Vagina (tissue), 2 donors: Measurements from ENCODE around the gene RPTOR. TPM values are rescaled to one million over a fixed set of nuclear protein-coding genes. Genes with fewer than 3 reads are reported as not detected.

ENCODE experiments used
- DNase-seq, 2 donors: peaks; one replicate each; pipeline ENCODE4 v3.0.0-alpha.2; 2017; ENCODE audit errors: extremely low spot score in 2 of 2
- H3K27ac ChIP-seq: fragments of 200-600 bp; sonication (generic); one replicate; pipeline ENCODE4 v1.5.1; 2019
- H3K27me3 ChIP-seq: fragments of 200-600 bp; sonication (generic); one replicate; pipeline ENCODE4 v1.5.1; 2019
- H3K36me3 ChIP-seq, 2 donors: fragments of 200-600 bp; sonication (generic); one replicate each; pipeline ENCODE4 v1.5.1; 2017 to 2019
- H3K4me1 ChIP-seq: fragments of 200-600 bp; sonication (generic); one replicate; pipeline ENCODE4 v1.5.1; 2019
- H3K4me3 ChIP-seq, 2 donors: fragments of 200-600 bp; sonication (generic); 1 replicate in 1 of 2; 2 replicates in 1 of 2; pipeline ENCODE4 v1.5.1; 2016 to 2019
- H3K9me3 ChIP-seq: fragments of 200-600 bp; sonication (generic); one replicate; pipeline ENCODE4 v1.5.1; 2019
- CTCF ChIP-seq, 3 experiments: fragments of 450-650 bp in 2 of 3; fragments of 200-600 bp in 1 of 3; sonication (generic) in 1 of 3; IDR thresholded peaks; one replicate each; pipeline ENCODE4 v1.5.1; 2017 to 2019; ENCODE audit warnings: antibody characterized with exemption in 3 of 3, mild to moderate bottlenecking in 2 of 3, moderate library complexity in 2 of 3
- POLR2A ChIP-seq, 2 donors: fragments of 450-650 bp; IDR thresholded peaks; one replicate each; pipeline ENCODE4 v1.6.1; 2017; ENCODE audit warnings: antibody characterized with exemption in 2 of 2, mild to moderate bottlenecking in 2 of 2, moderate library complexity in 2 of 2
- POLR2AphosphoS5 ChIP-seq, 2 donors: sonication (generic); formaldehyde crosslinking; IDR thresholded peaks; one replicate each; pipeline ENCODE4 v1.9.0; 2017; ENCODE audit warnings: antibody characterized with exemption in 2 of 2, mild to moderate bottlenecking in 2 of 2, low read depth in 1 of 2; ENCODE audit not compliant: insufficient read depth in 1 of 2
- intact Hi-C: fragments of 100-400 bp; cut with DNase I; formaldehyde crosslinking; loops from one replicate; pipeline ENCODE4 v1.15.1; 2023
- total RNA-seq: library from RNA; depleted of rRNA; stranded (reverse); fragments of >200 nt; gene quantifications from one replicate; pipeline ENCODE4 v1.2.3, GENCODE V29; 2016

RPTOR gene
- total RNA-seq, 1 donor from 2014 or later, result 38.3 TPM

DNA sequence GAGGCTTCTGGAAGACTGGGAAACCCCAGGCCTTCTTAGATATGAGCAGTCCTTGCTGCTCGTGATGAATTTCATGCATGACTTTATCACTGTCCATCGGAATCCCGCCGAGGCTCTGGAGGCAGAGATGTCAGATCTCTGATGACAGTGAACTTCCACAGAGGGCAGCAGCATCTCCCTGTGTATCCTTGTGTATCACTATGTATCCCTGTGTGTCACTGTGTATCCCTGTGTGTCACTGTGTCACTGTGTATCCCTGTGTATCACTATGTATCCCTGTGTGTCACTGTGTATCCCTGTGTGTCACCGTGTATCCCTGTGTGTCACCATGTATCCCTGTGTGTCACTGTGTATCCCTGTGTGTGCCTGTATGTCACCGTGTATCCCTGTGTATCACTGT lies 286.9 kb downstream of the RPTOR start:
- H3K27me3 ChIP-seq, result no peaks in the 10 kb centered on the region
- intact Hi-C loops, result no loop called here
- no peak for DNase-seq
- no peaks in the 10 kb centered on the region for H3K36me3 ChIP-seq
- TF ChIP-seq CTCF (IDR thresholded peaks at IDR 0.05) (no peak), POLR2A (IDR thresholded peaks at IDR 0.05) (no peak), POLR2AphosphoS5 (IDR thresholded peaks at IDR 0.05; ENCODE audit: insufficient read depth in 1 of 2, low read depth in 1 of 2) (no peak)
- H3K4me3 ChIP-seq, result no peak overlapping the region
- no peaks in the 10 kb centered on the region for H3K9me3 ChIP-seq
- no peak overlapping the region for H3K27ac ChIP-seq
- peaks cover 28% of the 10 kb centered on the region for H3K4me1 ChIP-seq

- no peak for DNase-seq
- Histone ChIP-seq H3K36me3 (no peaks in the 10 kb centered on the region), H3K27ac (peak overlapping the region; percentile 92), H3K27me3 (no peaks in the 10 kb centered on the region), H3K9me3 (no peaks in the 10 kb centered on the region), H3K4me1 (peaks cover 22% of the 10 kb centered on the region), H3K4me3 (peak overlapping the region; percentile 40 to 51)
- intact Hi-C loops, result no loop called here
- TF ChIP-seq POLR2A (IDR thresholded peaks at IDR 0.05) (no peak), CTCF (IDR thresholded peaks at IDR 0.05) (no peak), POLR2AphosphoS5 (IDR thresholded peaks at IDR 0.05; ENCODE audit: insufficient read depth in 1 of 2, low read depth in 1 of 2) (no peak)
Observed at GRCh38 chr17:80832266-80832676, 287.6 kb downstream of the RPTOR start.

GRCh38 chr17:80832888-80833583 lies 288.4 kb downstream of the RPTOR start:
- peak overlapping the region; percentile 92 for H3K27ac ChIP-seq
- peak in 1 of 2 donors; percentile 97 for DNase-seq
- peaks cover 15% of the 10 kb centered on the region for H3K4me1 ChIP-seq
- no peaks in the 10 kb centered on the region for H3K9me3 ChIP-seq
- peak; percentile 81 to 93 for TF ChIP-seq POLR2AphosphoS5 (IDR thresholded peaks at IDR 0.05; ENCODE audit: insufficient read depth in 1 of 2, low read depth in 1 of 2)
- peak in 1 of 2 donors; percentile 52 for TF ChIP-seq POLR2A (IDR thresholded peaks at IDR 0.05)
- no peak for TF ChIP-seq CTCF (IDR thresholded peaks at IDR 0.05)
- intact Hi-C loops, result no loop called here
- H3K27me3 ChIP-seq, result no peaks in the 10 kb centered on the region
- H3K36me3 ChIP-seq, result no peaks in the 10 kb centered on the region
- H3K4me3 ChIP-seq, result peak overlapping the region; percentile 40 to 51

DNA sequence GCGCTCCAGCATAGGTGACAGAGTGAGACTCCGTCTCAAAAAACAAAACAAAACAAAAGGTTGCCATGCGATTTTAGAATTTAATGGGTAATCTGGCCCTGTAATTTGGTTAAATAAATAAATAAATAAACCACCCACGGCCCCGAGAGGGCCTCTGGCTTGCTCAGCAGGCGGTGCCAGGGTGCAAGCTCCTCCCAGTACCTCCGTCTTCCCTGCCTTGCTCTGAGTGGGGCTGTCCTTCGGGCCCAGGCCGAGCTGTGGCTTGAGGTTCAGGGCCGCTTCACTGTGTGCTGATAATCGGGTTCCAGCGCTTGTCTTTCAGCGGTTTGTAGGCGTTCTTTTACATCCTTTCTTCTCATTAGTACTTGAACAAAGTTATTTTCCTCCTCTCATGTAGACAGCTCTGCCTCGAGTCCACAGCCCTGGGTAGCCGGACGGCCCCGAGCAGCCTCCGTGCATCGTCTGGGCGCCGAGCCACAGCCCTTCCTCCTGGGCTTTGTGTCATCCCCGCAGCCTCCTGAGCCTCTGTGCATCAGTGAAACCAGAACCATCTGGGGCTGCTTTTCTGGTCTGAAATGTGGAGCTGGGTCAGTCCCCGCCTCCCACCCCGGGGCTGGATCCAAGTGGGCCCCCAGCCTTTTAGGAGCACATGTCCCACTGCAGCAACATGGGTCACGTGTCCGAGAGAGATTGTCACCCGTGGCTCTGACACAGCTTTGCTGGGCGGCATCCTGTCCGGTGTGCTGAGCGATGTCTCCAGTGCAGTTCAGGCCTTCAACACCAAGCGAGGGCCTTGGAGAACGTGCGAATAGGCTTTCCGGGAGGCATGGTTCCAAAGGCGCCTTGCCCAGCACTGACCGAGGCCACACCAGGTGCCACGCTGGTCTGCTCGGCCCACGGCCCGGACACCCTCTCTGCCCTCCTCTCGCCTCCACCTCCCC lies 289.6 kb downstream of the RPTOR start:
- Histone ChIP-seq H3K36me3 (no peaks in the 10 kb centered on the region), H3K4me1 (peaks cover 15% of the 10 kb centered on the region), H3K9me3 (no peaks in the 10 kb centered on the region), H3K27ac (peak overlapping the region; percentile 92), H3K27me3 (no peaks in the 10 kb centered on the region), H3K4me3 (peak overlapping the region; percentile 40 to 51)
- TF ChIP-seq CTCF (IDR thresholded peaks at IDR 0.05) (no peak), POLR2AphosphoS5 (IDR thresholded peaks at IDR 0.05; ENCODE audit: insufficient read depth in 1 of 2, low read depth in 1 of 2) (peak in 1 of 2 donors; percentile 73)
- intact Hi-C loops, result no loop called here
- DNase-seq, result no peak
